GM10847 (cell line): ENCODE data around the gene ANGPTL2.

Experiments used
- POLR2A ChIP-seq: IDR thresholded peaks from 2 replicates; pipeline ENCODE4 v1.6.1; 2011; ENCODE audit not compliant: insufficient read length; ENCODE audit errors: extremely low read depth

Gene ANGPTL2

GRCh38 chr9:127116088-127116726, 6.2 kb downstream of the ANGPTL2 start:
- no peak for TF ChIP-seq POLR2A

GRCh38 chr9:127114606-127115005, 7.8 kb downstream of the ANGPTL2 start:
- no peak for TF ChIP-seq POLR2A

- TF ChIP-seq POLR2A: no peak
These were observed 9.1 kb downstream of the ANGPTL2 start for GRCh38 chr9:127113191-127113972.

GRCh38 chr9:127112735-127113161, 9.7 kb downstream of the ANGPTL2 start:
- no peak for TF ChIP-seq POLR2A

DNA sequence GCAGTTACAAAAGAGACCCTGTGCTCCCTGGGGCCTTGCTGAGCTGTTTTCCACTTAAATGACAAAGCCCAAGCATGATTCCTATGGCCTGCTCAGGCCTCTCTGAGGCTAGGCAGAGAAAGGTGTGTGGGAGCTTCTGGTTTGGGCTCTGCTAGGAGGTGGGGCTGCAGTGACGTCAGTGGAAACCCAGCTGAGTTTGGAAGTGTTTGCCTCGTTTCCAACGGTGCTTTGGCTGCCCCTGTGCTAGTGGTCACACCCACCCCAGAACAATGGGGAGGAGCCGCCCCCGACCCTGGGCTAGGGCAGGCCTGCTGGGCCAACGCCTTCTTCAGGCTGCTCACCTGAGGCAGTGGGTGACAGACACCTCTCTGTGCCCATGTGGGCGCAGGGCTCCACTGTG, 10.4 kb downstream of the ANGPTL2 start:
- TF ChIP-seq POLR2A: no peak

DNA sequence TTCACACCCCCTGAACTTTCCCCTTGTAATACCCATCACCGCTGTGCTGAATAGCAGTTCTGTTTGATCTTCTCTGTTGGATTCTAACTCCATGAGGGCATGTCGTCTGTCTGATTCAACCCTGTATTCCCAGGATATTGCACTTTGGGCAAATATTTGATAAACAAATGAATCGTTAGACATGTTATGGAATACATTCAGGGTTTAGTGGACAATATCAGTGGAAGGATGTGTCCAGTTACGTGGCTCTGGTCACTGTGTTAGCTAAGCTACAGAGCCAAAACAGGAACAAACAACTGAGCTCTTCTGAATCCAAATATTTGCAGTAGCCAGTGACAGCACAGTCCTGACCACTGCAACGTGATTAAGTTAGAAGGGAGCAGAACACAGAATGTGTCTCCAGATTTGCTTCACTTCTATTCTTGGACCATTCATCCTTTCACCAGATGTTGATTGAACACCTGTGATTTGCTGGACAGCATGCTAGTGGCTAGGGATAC, 13.2 kb downstream of the ANGPTL2 start:
- no peak for TF ChIP-seq POLR2A

GRCh38 chr9:127107929-127108876, 14.2 kb downstream of the ANGPTL2 start:
- TF ChIP-seq POLR2A: no peak

DNA sequence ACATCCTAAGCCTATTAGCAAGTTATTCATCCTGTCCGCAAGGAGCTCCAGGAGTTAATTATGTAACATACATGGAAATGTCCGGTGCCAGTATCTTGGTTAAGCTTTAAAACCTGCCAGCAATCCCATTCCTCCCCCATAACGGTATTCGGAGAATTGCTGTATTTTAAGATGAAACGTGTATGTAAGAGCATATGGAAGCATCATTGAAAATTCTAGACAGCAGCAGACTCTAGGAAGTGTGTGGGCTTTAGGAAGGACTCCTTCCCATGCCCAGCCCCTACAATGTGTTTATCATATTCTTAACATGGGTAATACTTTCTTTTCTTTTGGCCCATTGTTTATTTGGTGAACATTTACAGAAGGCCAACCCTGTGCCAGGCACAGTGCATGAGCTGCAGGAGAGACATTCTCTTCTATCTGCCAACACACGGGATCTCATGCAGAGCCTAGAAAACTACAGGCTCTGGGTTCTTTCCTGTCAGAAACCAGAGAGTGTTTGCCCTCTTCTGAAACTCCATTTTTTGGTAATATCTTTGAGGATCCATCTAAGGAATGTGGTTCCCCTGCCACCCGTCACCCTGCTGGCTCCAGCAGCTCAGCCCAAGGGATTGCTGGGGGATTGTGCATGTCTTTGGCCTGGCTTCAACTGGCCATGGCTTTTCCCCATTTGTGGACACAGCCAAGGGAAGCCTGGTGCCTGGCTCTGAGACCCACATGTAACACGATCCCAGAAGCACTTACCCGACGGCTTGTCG, 15.1 kb downstream of the ANGPTL2 start:
- TF ChIP-seq POLR2A: no peak

GRCh38 chr9:127106466-127106855, 16.0 kb downstream of the ANGPTL2 start:
- no peak for TF ChIP-seq POLR2A

DNA sequence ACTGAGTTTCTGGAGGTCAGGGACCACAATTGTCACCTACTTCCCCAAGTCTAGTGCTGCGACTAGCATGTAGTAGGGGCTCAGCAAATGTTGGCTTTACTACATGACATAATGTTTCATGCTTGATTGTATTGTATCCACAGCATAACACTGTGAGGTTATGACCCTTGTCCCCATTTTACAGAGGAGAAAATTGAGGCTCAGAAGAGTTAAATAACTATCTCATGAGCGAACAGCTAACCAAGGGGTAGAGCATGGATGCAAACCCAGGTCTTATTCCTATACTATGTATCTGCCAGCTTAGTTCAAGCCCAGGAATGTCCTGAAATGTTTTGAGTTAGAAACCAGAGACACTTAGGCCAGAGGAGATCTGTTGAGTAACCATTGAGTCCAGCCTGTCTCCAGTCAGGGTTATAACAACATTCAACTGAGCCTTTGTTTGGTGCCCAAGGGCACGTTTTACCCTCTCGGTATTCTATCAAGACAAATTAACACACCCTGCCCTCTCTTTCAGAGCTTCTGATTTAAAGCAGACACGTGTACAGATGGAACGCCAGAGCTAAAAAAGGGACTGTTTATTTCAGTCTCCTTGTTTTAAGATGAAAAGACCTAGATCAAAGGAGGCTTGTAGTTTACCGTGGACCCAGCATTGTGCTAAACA, 16.5 kb downstream of the ANGPTL2 start:
- no peak for TF ChIP-seq POLR2A

- TF ChIP-seq POLR2A: no peak
These were observed 17.7 kb downstream of the ANGPTL2 start for GRCh38 chr9:127104581-127105311.

- TF ChIP-seq POLR2A: no peak
These were observed 19.6 kb downstream of the ANGPTL2 start for GRCh38 chr9:127102788-127103187.

DNA sequence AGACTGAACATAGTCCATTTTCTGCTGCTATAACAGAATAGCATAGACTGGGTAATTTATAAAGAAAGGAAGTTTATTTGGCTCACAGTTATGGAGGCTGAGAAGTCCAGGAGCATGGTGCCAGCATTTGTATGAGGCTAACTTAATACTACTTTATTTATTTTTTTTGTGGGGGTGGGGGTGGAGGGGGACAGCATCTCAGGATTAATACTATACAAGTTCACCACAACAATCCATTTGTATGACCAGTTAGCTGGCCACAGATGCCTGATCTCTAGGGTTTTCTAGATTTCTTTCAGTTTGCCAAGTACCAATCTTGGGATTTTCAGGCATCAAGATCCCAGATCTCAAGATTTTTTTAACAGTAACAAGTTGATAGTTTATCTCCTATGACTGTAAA, 20.3 kb downstream of the ANGPTL2 start:
- TF ChIP-seq POLR2A: no peak
